Kasumi-1 (cell line): Measurements from ENCODE around the gene GNAS-AS1.

Source experiments
- DNase-seq, 2 experiments: peaks; one replicate each; lab custom pipeline; 2025; lab: John Stamatoyannopoulos, UW

Gene GNAS-AS1

GRCh38 chr20:58855506-58856389 is 5.0 kb upstream of the GNAS-AS1 start:
- no peak for DNase-seq

DNA sequence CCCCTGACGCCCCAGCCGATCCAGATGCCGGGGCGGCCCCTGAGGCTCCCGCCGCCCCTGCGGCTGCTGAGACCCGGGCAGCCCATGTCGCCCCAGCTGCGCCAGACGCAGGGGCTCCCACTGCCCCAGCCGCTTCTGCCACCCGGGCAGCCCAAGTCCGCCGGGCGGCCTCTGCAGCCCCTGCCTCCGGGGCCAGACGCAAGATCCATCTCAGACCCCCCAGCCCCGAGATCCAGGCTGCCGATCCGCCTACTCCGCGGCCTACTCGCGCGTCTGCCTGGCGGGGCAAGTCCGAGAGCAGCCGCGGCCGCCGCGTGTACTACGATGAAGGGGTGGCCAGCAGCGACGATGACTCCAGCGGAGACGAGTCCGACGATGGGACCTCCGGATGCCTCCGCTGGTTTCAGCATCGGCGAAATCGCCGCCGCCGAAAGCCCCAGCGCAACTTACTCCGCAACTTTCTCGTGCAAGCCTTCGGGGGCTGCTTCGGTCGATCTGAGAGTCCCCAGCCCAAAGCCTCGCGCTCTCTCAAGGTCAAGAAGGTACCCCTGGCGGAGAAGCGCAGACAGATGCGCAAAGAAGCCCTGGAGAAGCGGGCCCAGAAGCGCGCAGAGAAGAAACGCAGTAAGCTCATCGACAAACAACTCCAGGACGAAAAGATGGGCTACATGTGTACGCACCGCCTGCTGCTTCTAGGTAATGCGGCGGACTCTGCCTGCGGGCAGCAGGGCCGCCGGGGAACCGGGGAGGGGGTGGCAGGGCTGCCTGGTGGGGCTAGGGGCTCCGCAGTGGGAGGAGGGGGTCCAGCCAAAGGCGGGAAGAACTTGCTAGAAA is 4.2 kb upstream of the GNAS-AS1 start:
- no peak for DNase-seq

GRCh38 chr20:58853976-58854637 is 3.4 kb upstream of the GNAS-AS1 start:
- no peak for DNase-seq

- no peak for DNase-seq
Measured at GRCh38 chr20:58853466-58853865, 2.8 kb upstream of the GNAS-AS1 start.

GRCh38 chr20:58852543-58853271 is 2.0 kb upstream of the GNAS-AS1 start, which contains the start of gene GNAS:
GNAS (plus strand) TSS chr20:58852716.
- DNase-seq: no peak

DNA sequence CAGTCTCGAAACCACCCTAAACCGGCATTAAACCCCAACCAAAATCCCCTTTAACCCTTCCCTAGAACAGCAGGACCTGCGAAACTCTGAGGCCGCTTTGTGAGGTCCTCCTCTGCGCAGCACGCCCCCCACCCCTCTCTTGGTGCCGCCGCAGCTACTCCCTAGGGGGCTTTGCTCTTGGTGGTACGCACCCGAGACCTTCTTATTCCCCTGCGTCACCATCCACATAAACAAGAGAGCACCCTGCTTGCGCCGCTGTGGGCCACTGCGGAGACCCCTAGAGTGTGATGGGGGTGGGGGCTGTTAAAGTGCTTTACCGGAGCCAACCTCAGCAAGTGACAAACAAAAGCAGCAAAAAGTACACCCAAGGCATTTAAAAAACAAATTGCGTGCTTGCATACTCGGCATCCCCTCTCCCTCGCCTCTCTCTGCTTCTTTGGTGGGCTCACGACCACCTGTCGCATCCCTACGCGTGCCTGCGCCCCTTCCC is 1.3 kb upstream of the GNAS-AS1 start:
- no peak for DNase-seq

DNA sequence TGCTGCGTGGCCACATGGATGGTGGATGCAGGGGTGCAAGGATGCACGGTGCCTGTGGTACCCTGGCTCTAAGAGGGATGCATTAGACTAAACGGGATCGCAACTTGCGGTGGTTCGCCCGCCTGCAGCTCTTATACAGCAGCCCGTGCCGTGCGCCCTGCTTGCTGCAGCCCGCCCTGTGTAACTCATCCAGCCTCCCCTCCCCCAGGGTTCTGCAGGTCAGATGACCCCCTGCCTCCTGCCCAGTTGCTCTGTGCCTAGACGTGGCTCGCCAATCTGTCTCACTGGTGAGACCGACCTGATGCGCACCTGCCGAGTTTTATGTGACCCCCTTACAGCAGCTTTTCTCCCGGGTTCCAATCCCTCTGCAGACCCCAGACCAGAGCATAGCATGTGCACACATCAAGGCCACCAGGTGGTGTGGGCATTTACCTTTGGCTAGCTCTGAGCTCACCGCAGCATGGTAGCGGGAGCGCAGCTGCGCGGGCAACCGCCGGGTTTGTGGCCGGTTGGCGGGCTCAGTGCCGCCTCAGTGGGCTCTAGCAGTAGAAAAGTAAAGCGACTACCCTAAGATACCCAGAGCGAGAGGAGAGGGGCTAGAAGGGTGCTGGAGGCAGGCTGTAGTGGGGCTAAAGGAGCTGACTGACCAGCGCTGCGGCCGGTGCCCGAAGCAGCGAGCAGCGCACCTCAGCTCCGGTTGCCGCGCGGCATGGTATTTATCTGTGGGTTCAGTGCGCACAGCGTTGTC is 693 bp upstream of the GNAS-AS1 start:
- DNase-seq: no peak

- DNase-seq: peak in 1 of 2 experiments; percentile 10
Measured at GRCh38 chr20:58847463-58847862, 3.2 kb downstream of the GNAS-AS1 start.

DNA sequence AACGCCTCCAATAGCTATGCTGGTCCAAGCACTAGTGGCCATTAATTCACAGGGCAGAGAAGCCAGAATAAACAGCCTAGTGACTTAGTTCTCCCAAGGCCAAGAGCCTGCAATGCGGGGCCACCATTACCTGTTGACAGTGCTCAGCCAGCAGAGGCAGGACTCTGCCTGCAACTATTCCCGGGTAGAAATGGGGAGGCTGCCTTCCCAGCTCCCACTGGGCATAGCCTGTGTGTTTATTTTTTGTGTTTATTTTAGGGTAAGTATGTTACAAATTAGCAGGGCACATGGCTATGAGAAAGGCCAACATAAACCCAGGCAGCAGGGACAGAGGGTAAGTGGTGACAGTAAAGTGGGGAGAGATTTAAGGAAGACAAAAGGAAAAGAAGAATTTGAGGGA is 5.0 kb downstream of the GNAS-AS1 start:
- DNase-seq: no peak

DNA sequence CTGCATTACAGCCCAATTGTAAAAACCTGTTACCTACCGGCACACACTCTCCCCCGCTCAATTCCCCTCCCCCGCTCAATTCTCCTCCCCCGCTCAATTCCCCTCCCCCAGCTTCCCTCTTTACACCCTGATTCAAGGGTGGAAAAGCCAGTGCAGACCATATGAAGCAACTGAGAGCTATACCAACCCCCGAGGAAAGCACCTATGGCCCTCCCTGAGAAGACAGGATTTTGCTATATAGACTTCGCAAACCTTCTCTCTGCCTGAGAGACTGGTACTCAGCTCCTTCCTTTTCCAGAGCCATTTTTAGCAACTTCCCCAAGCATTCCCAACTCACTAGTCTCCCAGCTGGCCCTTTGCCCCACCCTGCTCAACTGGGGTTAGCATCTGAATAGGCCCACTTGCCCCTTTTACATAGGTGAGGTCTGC is 7.6 kb downstream of the GNAS-AS1 start:
- no peak for DNase-seq

- DNase-seq: no peak
Measured at GRCh38 chr20:58842276-58842675, 8.4 kb downstream of the GNAS-AS1 start.

GRCh38 chr20:58841539-58842264 is 9.0 kb downstream of the GNAS-AS1 start:
- DNase-seq: no peak

DNA sequence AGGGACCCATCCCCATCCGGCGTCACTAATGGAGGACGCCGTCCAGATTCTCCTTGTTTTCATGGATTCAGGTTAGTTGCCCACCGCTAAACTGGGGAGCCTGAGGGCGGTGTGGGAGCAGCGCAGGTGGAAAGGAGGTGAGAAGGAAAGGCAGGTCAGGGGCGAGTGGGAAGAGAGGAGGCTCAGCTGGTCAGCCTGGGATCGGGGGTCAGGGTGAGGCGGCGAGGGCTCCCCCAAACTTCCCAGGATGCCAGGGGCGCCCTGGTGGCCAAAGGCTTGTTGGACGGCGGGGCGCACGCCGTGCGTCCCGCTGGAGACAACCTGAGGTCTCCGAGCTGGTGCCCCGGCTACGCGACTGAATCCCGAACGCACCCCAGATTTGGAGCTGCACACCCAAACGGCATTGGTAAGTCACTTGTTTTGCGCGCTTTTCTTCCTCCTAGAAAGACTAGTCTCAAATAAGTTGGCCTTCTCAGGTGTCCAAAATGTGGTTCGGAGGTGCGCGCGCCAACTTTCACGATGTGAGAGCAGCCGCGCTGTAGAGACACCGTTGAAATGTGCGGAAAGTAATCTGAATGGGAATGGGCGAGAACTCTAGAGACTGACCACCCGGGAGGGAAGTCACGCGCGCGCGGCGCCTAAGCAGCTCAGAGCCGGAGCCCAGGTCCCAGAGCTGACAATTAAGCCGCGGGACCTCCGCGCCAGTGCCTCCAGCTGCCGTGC is 9.7 kb downstream of the GNAS-AS1 start:
- DNase-seq: no peak

GRCh38 chr20:58839991-58840747 is 10.5 kb downstream of the GNAS-AS1 start:
- DNase-seq: no peak

DNA sequence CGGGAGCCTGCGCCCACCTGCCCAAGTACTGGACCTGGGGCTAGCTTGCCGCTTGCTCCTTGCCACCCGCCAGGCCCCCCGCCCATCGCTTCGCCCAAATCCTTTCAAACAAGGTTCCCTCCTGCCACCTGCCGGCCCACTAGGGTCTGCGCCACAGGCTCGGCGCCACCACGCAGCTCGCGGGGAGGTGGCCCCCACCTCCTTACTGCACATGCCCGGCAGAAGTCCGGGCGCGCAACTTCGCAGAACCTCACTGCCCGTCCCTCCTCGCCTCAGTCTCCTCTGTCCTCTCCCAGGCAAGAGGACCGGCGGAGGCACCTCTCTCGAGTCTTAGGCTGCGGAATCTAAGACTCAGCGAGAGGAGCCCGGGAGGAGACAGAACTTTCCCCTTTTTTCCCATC is 11.2 kb downstream of the GNAS-AS1 start:
- DNase-seq: no peak

DNA sequence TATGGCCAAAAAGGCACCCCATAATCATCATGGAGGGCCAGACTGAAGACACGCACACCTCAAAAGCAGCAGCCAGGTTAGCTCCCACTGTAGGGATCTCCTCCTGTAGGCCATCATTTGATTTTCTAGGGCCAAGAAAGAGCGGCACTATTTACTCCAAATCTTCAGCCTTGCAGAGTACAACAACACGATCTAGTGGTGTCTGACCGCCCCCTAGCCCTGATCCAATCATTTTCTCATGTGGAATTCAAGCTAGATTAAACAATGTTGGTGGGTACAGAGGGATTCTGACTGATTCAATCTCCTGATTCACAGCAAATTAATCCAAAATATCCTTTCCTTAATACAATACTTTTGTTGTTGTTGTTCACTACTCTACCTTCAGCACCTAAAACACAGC is 12.5 kb downstream of the GNAS-AS1 start:
- no peak for DNase-seq

- DNase-seq: no peak
Measured at GRCh38 chr20:58837717-58838116, 13.0 kb downstream of the GNAS-AS1 start.

DNA sequence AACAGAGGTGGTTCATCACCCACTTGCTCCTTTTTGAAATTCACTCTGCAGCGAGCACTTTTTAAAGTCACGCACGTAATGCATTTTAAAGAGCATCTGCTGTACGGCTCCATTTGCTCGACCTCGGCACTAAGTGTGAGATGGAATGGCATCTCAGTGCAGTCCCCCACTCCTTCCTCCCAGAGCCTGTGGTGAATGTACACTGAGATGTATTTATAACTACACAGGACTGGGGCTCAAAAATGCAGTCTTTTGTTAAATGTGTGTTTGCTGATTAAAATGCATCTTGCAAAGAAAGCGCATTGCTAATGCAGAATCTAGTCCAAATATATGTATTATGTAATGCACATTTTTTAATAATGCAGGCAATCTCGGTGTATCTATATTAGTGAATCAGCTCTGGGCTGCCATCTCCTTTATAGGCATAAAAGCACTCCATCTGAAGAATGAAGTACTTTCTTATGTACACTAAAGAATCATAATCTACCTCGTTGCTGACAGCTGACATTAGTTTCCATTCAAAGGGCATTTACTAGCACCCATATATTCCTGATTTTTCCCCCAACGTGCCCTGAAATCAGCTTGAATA is 14.0 kb downstream of the GNAS-AS1 start:
- no peak for DNase-seq
